HEK293T (cell line): Measurements from ENCODE around the gene ETV6.

Experiments used
- BHLHE40 ChIP-seq: fragments of 450-650 bp; IDR thresholded peaks from 2 replicates; pipeline ENCODE4 v1.6.1; 2016; ENCODE audit warnings: mild to moderate bottlenecking, moderate library complexity, borderline replicate concordance
- ELF4 ChIP-seq: fragments of 450-650 bp; IDR thresholded peaks from 2 replicates; pipeline ENCODE4 v1.6.1; 2017; ENCODE audit warnings: antibody characterized with exemption
- FOXK2 ChIP-seq: fragments of 450-650 bp; IDR thresholded peaks from 2 replicates; pipeline ENCODE4 v1.6.1; 2016; ENCODE audit warnings: mild to moderate bottlenecking
- FOXM1 ChIP-seq: fragments of 450-650 bp; IDR thresholded peaks from 2 replicates; pipeline ENCODE4 v1.6.1; 2017; ENCODE audit warnings: mild to moderate bottlenecking, borderline replicate concordance
- L3MBTL2 ChIP-seq: fragments of 450-650 bp; conservative IDR thresholded peaks from 2 replicates; pipeline ENCODE4 v1.6.1; 2016; ENCODE audit warnings: mild to moderate bottlenecking
- LEF1 ChIP-seq: fragments of 450-650 bp; IDR thresholded peaks from 2 replicates; pipeline ENCODE4 v1.6.1; 2017; ENCODE audit warnings: mild to moderate bottlenecking, borderline replicate concordance
- PKNOX1 ChIP-seq: fragments of 450-650 bp; IDR thresholded peaks from 2 replicates; pipeline ENCODE4 v1.6.1; 2016
- SP1 ChIP-seq: fragments of 450-650 bp; IDR thresholded peaks from 2 replicates; pipeline ENCODE4 v1.6.1; 2017
- SUZ12 ChIP-seq: fragments of 450-650 bp; IDR thresholded peaks from 2 replicates; pipeline ENCODE4 v1.6.1; 2016; ENCODE audit warnings: mild to moderate bottlenecking
- TARDBP ChIP-seq: fragments of 450-650 bp; IDR thresholded peaks from 2 replicates; pipeline ENCODE4 v1.6.1; 2016
- ZNF384 ChIP-seq: fragments of 450-650 bp; IDR thresholded peaks from 2 replicates; pipeline ENCODE4 v1.6.1; 2016

DNA sequence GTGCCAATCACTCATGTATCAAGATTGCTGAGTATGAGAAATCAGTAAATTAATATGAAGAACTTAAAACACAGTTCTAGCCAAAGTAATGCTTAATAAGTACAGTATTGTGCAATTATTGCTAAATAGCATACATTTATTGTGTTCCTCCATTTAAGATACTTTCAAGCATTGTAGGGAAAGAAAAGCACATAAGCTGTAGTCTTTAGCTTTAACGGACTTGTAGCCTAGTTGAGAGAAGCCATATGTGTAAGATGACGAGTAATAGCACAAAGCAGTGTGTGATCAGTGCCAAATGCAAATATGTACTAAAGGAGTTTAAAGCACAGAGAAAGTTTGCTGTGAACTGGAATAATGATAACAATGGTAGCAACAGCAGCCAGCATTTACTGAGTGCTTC, 38.1 kb downstream of the ETV6 start:
- TF ChIP-seq SP1, result no peak
- TF ChIP-seq BHLHE40, result no peak
- no peak for TF ChIP-seq FOXK2
- no peak for TF ChIP-seq LEF1
- no peak for TF ChIP-seq TARDBP
- TF ChIP-seq L3MBTL2, result no peak
- no peak for TF ChIP-seq FOXM1
- no peak for TF ChIP-seq ELF4
- TF ChIP-seq PKNOX1, result no peak
- no peak for TF ChIP-seq SUZ12
- TF ChIP-seq ZNF384, result no peak
